ENCODE data around the gene MORN3. TPM values are rescaled to one million over a fixed set of nuclear protein-coding genes. Genes with fewer than 3 reads are reported as not detected.

Gene MORN3
- total RNA-seq, 1 experiment from 2014 or later: 0.34 TPM

DNA sequence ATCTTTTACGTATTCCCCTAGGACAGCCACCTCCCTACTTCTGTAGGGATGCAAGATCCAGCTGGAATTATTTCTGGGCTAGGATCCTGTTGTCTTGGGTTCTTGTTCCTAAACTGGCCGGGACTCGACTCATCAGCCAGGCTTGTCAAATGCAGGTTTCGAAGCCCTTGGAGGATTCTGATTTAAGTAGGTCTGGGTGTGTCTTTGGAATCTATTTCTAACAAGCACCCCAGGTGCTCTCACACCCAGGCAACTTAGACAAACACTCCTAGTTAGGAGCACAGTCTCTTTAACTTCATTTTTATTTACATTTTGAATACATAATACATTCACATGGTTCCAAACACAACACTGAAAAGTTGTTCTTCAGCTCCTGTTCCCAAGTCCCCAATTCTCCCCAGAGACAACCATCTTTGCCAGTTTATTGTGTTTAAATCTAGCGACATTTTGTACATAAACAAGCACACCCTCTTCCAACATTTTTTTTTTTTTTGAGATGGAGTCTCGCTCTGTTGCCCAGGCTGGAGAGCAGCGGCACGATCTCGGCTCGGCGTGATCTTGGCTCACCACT is 20.9 kb downstream of the MORN3 start:
- no TSS peak for BruUV-seq (replicated peaks)
- Histone ChIP-seq H3K9me2 (ENCODE audit: insufficient read depth) (no peaks in the 10 kb centered on the region), H3K4me3 (replicated peaks in 1 of 2; ENCODE audit: low read depth in 1 of 2, low read length in 2 of 2) (no peak overlapping the region), H3K9ac (ENCODE audit: low read length) (no peak overlapping the region), H3K27me3 (ENCODE audit: insufficient read depth, low read length) (no peaks in the 10 kb centered on the region), H3K79me2 (ENCODE audit: insufficient read depth, low read length) (no peaks in the 10 kb centered on the region), H3K4me1 (ENCODE audit: control insufficient read depth in 1 of 2, insufficient read depth in 2 of 2, low read length in 2 of 2) (peaks cover 0 to 4% of the 10 kb centered on the region in 2 experiments; a peak in 1 of 4 replicates), H3K9me3 (ENCODE audit: control insufficient read depth in 1 of 2, insufficient read depth in 1 of 2, low read depth in 1 of 2, low read length in 2 of 2) (no peaks in the 10 kb centered on the region), H4K20me1 (ENCODE audit: insufficient read depth) (no peaks in the 10 kb centered on the region), H2AFZ (ENCODE audit: low read depth, low read length, poor library complexity, severe bottlenecking) (no peak overlapping the region), H3K4me2 (ENCODE audit: low read length) (no peak overlapping the region), H3K27ac (ENCODE audit: low read depth, low read length) (no peak overlapping the region), H3K36me3 (ENCODE audit: control insufficient read depth in 1 of 2, insufficient read depth in 2 of 2, low read length in 2 of 2) (no peaks in the 10 kb centered on the region; a peak in 1 of 4 replicates)
- ChIA-PET CTCF (no interaction called here), RAD21 (ENCODE audit: low non-redundant PET in 1 of 2, low total read pairs in 2 of 2, uncharacterized antibody in 2 of 2, unreplicated experiment in 2 of 2) (no interaction called here), POLR2A (no interaction called here)
- TF ChIP-seq EZH2phosphoT487 (IDR thresholded peaks at IDR 0.05; ENCODE audit: borderline replicate concordance): no peak
- no peak for TF ChIP-seq ZNF274 (IDR thresholded peaks at IDR 0.05; ENCODE audit: low read depth, low read length)
- TF ChIP-seq JUND (IDR thresholded peaks at IDR 0.05): no peak
- TF ChIP-seq CEBPB (IDR thresholded peaks at IDR 0.05; ENCODE audit: low read depth): no peak
- no peak for ATAC-seq
- intact Hi-C loops (cut with micrococcal nuclease): no loop called here
- DNase-seq (ENCODE audit: low read depth, low spot score): no peak

DNA sequence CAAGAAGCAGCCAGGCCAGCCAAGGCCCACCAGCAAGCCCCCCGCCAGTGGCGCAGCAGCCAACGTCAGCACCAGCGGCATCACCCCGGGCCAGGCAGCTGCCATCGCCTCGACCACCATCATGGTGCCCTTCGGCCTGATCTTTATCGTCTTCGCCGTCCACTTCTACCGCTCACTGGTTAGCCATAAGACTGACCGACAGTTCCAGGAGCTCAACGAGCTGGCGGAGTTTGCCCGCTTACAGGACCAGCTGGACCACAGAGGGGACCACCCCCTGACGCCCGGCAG is 28.2 kb downstream of the MORN3 start:
- CTCF ChIA-PET: interaction anchor here (1.0 kb wide), 1 partner anchor 88 kb away, joined by 3 read pairs; no protein-coding TSS in a partner anchor
- RAD21 ChIA-PET (ENCODE audit: low non-redundant PET in 1 of 2, low total read pairs in 2 of 2, uncharacterized antibody in 2 of 2, unreplicated experiment in 2 of 2): no interaction called here
- Histone ChIP-seq H4K20me1 (ENCODE audit: insufficient read depth) (no peaks in the 10 kb centered on the region), H3K4me1 (ENCODE audit: control insufficient read depth in 1 of 2, insufficient read depth in 2 of 2, low read length in 2 of 2) (no peaks in the 10 kb centered on the region), H3K27me3 (ENCODE audit: insufficient read depth, low read length) (no peaks in the 10 kb centered on the region), H3K79me2 (ENCODE audit: insufficient read depth, low read length) (peaks cover 10% of the 10 kb centered on the region; the same call in 1 of the 2 replicates), H2AFZ (ENCODE audit: low read depth, low read length, poor library complexity, severe bottlenecking) (no peak overlapping the region), H3K27ac (ENCODE audit: low read depth, low read length) (no peak overlapping the region), H3K4me2 (ENCODE audit: low read length) (no peak overlapping the region), H3K9me3 (ENCODE audit: control insufficient read depth in 1 of 2, insufficient read depth in 1 of 2, low read depth in 1 of 2, low read length in 2 of 2) (no peaks in the 10 kb centered on the region), H3K4me3 (replicated peaks in 1 of 2; ENCODE audit: low read depth in 1 of 2, low read length in 2 of 2) (no peak overlapping the region), H3K36me3 (ENCODE audit: control insufficient read depth in 1 of 2, insufficient read depth in 2 of 2, low read length in 2 of 2) (0 out of 4 replicates have a peak, but pooled peaks cover 0 to 4% of the 10 kb centered on the region in 2 experiments), H3K9me2 (ENCODE audit: insufficient read depth) (no peaks in the 10 kb centered on the region), H3K9ac (ENCODE audit: low read length) (no peak overlapping the region)
- intact Hi-C loops (cut with micrococcal nuclease): no loop called here
- DNase-seq (ENCODE audit: low read depth, low spot score): no peak
- POLR2A ChIA-PET: no interaction called here
- no peak for ATAC-seq
- no TSS peak for BruUV-seq (replicated peaks)
- TF ChIP-seq POLR2AphosphoS5 (IDR thresholded peaks at IDR 0.05; ENCODE audit: low read depth, low read length) (no peak), EGR1 (IDR thresholded peaks at IDR 0.05; ENCODE audit: low read depth) (no peak), SIN3A (IDR thresholded peaks at IDR 0.05; ENCODE audit: low read depth) (no peak), POLR2A (IDR thresholded peaks at IDR 0.05; ENCODE audit: borderline replicate concordance, extremely low read depth, insufficient read depth, insufficient read length) (no peak), EZH2 (IDR thresholded peaks at IDR 0.05) (no peak), ZFX (IDR thresholded peaks at IDR 0.05) (no peak), TCF7L2 (IDR thresholded peaks at IDR 0.05; ENCODE audit: borderline replicate concordance, extremely low read depth, insufficient read depth, insufficient read length) (no peak), CBX3 (IDR thresholded peaks at IDR 0.05; ENCODE audit: low read depth) (no peak), EZH2phosphoT487 (IDR thresholded peaks at IDR 0.05; ENCODE audit: borderline replicate concordance) (no peak), FOSL1 (IDR thresholded peaks at IDR 0.05; ENCODE audit: low read depth) (no peak), RAD21 (IDR thresholded peaks at IDR 0.05; ENCODE audit: low read depth) (no peak), JUND (IDR thresholded peaks at IDR 0.05) (no peak), CEBPB (IDR thresholded peaks at IDR 0.05; ENCODE audit: low read depth) (no peak), ELF1 (IDR thresholded peaks at IDR 0.05; ENCODE audit: borderline replicate concordance, low read depth) (no peak)
- TF ChIP-seq, protein P1, sequence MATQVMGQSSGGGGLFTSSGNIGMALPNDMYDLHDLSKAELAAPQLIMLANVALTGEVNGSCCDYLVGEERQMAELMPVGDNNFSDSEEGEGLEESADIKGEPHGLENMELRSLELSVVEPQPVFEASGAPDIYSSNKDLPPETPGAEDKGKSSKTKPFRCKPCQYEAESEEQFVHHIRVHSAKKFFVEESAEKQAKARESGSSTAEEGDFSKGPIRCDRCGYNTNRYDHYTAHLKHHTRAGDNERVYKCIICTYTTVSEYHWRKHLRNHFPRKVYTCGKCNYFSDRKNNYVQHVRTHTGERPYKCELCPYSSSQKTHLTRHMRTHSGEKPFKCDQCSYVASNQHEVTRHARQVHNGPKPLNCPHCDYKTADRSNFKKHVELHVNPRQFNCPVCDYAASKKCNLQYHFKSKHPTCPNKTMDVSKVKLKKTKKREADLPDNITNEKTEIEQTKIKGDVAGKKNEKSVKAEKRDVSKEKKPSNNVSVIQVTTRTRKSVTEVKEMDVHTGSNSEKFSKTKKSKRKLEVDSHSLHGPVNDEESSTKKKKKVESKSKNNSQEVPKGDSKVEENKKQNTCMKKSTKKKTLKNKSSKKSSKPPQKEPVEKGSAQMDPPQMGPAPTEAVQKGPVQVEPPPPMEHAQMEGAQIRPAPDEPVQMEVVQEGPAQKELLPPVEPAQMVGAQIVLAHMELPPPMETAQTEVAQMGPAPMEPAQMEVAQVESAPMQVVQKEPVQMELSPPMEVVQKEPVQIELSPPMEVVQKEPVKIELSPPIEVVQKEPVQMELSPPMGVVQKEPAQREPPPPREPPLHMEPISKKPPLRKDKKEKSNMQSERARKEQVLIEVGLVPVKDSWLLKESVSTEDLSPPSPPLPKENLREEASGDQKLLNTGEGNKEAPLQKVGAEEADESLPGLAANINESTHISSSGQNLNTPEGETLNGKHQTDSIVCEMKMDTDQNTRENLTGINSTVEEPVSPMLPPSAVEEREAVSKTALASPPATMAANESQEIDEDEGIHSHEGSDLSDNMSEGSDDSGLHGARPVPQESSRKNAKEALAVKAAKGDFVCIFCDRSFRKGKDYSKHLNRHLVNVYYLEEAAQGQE (IDR thresholded peaks at IDR 0.05; ENCODE audit: low read depth): no peak
- TF ChIP-seq, protein P2, sequence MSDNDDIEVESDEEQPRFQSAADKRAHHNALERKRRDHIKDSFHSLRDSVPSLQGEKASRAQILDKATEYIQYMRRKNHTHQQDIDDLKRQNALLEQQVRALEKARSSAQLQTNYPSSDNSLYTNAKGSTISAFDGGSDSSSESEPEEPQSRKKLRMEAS (IDR thresholded peaks at IDR 0.05): no peak
- TF ChIP-seq, protein P3, sequence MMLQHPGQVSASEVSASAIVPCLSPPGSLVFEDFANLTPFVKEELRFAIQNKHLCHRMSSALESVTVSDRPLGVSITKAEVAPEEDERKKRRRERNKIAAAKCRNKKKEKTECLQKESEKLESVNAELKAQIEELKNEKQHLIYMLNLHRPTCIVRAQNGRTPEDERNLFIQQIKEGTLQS (IDR thresholded peaks at IDR 0.05): no peak
